ENCODE data around the gene STK32C.

DNA sequence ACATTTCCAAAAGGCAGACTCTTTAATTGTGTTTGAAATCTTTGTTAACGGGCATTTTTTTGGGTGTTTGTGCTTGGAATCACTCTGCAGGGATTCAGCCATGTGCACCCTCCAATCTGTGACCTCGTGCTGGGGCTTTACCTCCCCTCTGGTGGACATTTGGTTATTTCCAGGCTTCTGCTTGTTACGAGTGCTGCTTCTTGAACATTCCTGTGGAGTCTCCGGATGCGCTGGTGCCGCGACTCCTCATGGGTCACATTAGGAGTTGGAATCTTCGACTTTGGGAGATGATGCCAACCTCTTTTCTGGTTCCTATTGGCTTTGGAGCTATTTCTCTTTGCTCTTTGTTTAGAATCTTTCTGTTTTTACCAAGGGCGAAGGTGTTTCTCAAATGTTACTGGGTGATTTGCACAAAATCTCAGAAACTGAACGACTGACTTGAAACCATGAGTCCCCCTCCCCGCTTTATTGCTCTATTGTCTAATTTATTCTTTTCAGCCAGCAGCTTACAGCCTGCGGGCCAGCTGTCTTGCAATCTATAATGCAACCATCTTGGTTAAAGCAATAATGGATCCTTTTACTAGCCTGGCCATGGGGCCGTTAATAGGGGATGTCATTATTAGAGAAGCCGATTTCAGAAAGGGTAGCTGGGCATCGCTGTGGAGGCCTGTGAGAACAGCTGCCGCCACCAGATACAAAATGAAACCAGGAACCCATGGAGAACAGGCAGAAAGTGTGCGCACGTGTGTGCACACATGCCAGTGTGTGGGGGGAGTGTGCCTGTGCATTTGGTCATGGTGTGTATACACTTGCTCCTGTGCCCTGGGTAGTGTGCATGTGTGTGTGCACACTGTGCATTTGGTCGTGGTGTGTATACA lies 130.9 kb downstream of the STK32C start:
- TF ChIP-seq ZNF274 (IDR thresholded peaks at IDR 0.05; ENCODE audit: low read depth, low read length) = no peak
- no peak for TF ChIP-seq YY1 (IDR thresholded peaks at IDR 0.05; ENCODE audit: insufficient read depth, insufficient read length)
- TF ChIP-seq SUZ12 (IDR thresholded peaks at IDR 0.05; ENCODE audit: extremely low read depth, insufficient read depth, insufficient read length) = no peak
